B cell (primary cell): ENCODE measurements around the gene PRSS53. TPM values are rescaled to one million over a fixed set of nuclear protein-coding genes. Genes with fewer than 3 reads are reported as not detected.

ENCODE experiments used
- ATAC-seq: fragments of 200-7000 bp; cut with Tn5 transposase; one replicate; pipeline ENCODE4 v1.10.0; 2021; ENCODE audit warnings: low read depth, mild to moderate bottlenecking, moderate number of reproducible peaks, moderate library complexity
- CTCF ChIA-PET: fragments of 350-600 bp; sonication (Branson Sonifier 250); formaldehyde crosslinking; loops from one replicate; lab custom pipeline; 2021; ENCODE audit warnings: antibody characterized with exemption, inconsistent platforms; lab: Charles Lee
- POLR2A ChIA-PET: fragments of 350-600 bp; sonication (Branson Sonifier 250); formaldehyde crosslinking; loops from one replicate; lab custom pipeline; 2021; ENCODE audit warnings: antibody characterized with exemption; lab: Charles Lee
- DNase-seq: peaks from one replicate; pipeline ENCODE4 v3.0.0; 2013
- H2AFZ ChIP-seq: 2 replicates; pipeline ENCODE4 v1.6.1; 2012; ENCODE audit warnings: mild to moderate bottlenecking, low read depth, low read length; ENCODE audit not compliant: insufficient read depth, poor library complexity, severe bottlenecking
- H3K27ac ChIP-seq, 2 donors: 1 replicate in 1 of 2; 2 replicates in 1 of 2; pipeline ENCODE4 v1.5.1; 2012 to 2013; ENCODE audit warnings: low read length in 2 of 2, mild to moderate bottlenecking in 2 of 2, moderate library complexity in 1 of 2
- H3K27me3 ChIP-seq, 4 experiments: fragments of 200-600 bp in 1 of 4; sonication (generic) in 1 of 4; replicated peaks in 1 of 4; 1 replicate in 2 of 4; 2 replicates in 2 of 4; pipeline versions ENCODE4 v1.6.1 to v1.7.0; 2013 to 2016; ENCODE audit warnings: low read length in 3 of 4, mild to moderate bottlenecking in 2 of 4, mixed read lengths in 1 of 4, moderate library complexity in 1 of 4; ENCODE audit not compliant: insufficient read depth in 4 of 4, control insufficient read depth in 3 of 4; ENCODE audit errors: control extremely low read depth in 1 of 4
- H3K36me3 ChIP-seq, 2 experiments: replicated peaks in 1 of 2; 1 replicate in 1 of 2; 2 replicates in 1 of 2; pipeline versions ENCODE4 v1.6.1 to v1.7.1; 2013; ENCODE audit warnings: low read length in 1 of 2; ENCODE audit not compliant: insufficient read depth in 2 of 2, control insufficient read depth in 1 of 2; ENCODE audit errors: control extremely low read depth in 1 of 2, extremely low read depth in 1 of 2
- H3K4me1 ChIP-seq, 2 donors: fragments of 200-600 bp in 1 of 2; sonication (generic) in 1 of 2; 1 replicate in 1 of 2; 2 replicates in 1 of 2; pipeline versions ENCODE4 v1.5.1 to v1.6.1; 2013 to 2017; ENCODE audit warnings: low read length in 2 of 2; ENCODE audit not compliant: control insufficient read depth in 2 of 2, insufficient read depth in 2 of 2
- H3K4me2 ChIP-seq: replicated peaks from 2 replicates; pipeline ENCODE3; 2012; ENCODE audit warnings: mild to moderate bottlenecking, low read depth, low read length; ENCODE audit not compliant: poor library complexity, severe bottlenecking
- H3K4me3 ChIP-seq, 5 experiments: fragments of 200-600 bp in 1 of 5; sonication (generic) in 1 of 5; 1 replicate in 3 of 5; 2 replicates in 2 of 5; pipeline versions ENCODE4 v1.5.1 to v1.7.0; 2011 to 2016; ENCODE audit warnings: low read length in 4 of 5, mild to moderate bottlenecking in 4 of 5, low read depth in 2 of 5, control low read depth in 1 of 5, moderate library complexity in 1 of 5; ENCODE audit not compliant: insufficient read depth in 1 of 5; ENCODE audit errors: control extremely low read depth in 1 of 5, extremely low read depth in 1 of 5
- H3K79me2 ChIP-seq: fragments of 200-600 bp; sonication (generic); one replicate; pipeline ENCODE4 v1.6.0; 2016; ENCODE audit warnings: low read length; ENCODE audit not compliant: control insufficient read depth, insufficient read depth
- H3K9ac ChIP-seq: fragments of 200-600 bp; sonication (generic); 2 replicates; pipeline ENCODE4 v1.6.1; 2017; ENCODE audit warnings: mild to moderate bottlenecking, low read length, moderate library complexity
- H3K9me3 ChIP-seq, 3 donors: one replicate each; pipeline versions ENCODE4 v1.6.1 to v1.7.1; 2013; ENCODE audit warnings: low read length in 2 of 3; ENCODE audit not compliant: control insufficient read depth in 2 of 3, insufficient read depth in 1 of 3; ENCODE audit errors: control extremely low read depth in 1 of 3
- H4K20me1 ChIP-seq: 2 replicates; pipeline ENCODE4 v1.6.0; 2012; ENCODE audit warnings: mild to moderate bottlenecking, low read length; ENCODE audit not compliant: insufficient read depth, control insufficient read depth, poor library complexity, severe bottlenecking
- H3K27ac Mint-ChIP-seq: one replicate; pipeline ENCODE4 v1.8.0; 2021; ENCODE audit warnings: mixed read lengths
- H3K27me3 Mint-ChIP-seq: one replicate; pipeline ENCODE4 v1.8.0; 2021; ENCODE audit warnings: mixed read lengths
- H3K4me1 Mint-ChIP-seq: one replicate; pipeline ENCODE4 v1.8.0; 2021; ENCODE audit warnings: mixed read lengths
- H3K4me3 Mint-ChIP-seq: one replicate; pipeline ENCODE4 v1.8.0; 2021; ENCODE audit warnings: mixed read lengths
- H3K9me3 Mint-ChIP-seq: one replicate; pipeline ENCODE4 v1.8.0; 2022; ENCODE audit warnings: mixed read lengths; ENCODE audit not compliant: insufficient read depth
- CTCF ChIP-seq: fragments of 200-600 bp; IDR thresholded peaks from one replicate; pipeline ENCODE4 v1.8.0; 2022; ENCODE audit warnings: antibody characterized with exemption, mild to moderate bottlenecking
- EZH2 ChIP-seq: IDR thresholded peaks from 2 replicates; pipeline ENCODE4 v1.6.1; 2012; ENCODE audit warnings: borderline replicate concordance, low read depth, mild to moderate bottlenecking, moderate library complexity, low read length; ENCODE audit not compliant: insufficient read depth, poor library complexity, severe bottlenecking
- WGBS: methylation state at CpG from one replicate; pipeline ENCODE4 v1.1.5; 2013; ENCODE audit warnings: missing lambda C conversion rate; ENCODE audit not compliant: insufficient coverage; 5-methylcytosine and 5-hydroxymethylcytosine counted together
- intact Hi-C: fragments of 100-400 bp; cut with micrococcal nuclease; formaldehyde crosslinking; loops from one replicate; pipeline ENCODE4 v1.10.0; 2022
- polyA plus RNA-seq: library from polyadenylated mRNA; depleted of rRNA; stranded (reverse); fragments of >200 nt; gene quantifications from 2 replicates; pipeline ENCODE4 v1.2.3, GENCODE V29; 2012
- total RNA-seq, 2 donors: library from RNA; stranded (reverse); fragments of 120-200 nt in 1 of 2; gene quantifications; 1 replicate in 1 of 2; 2 replicates in 1 of 2; pipeline versions ENCODE4 v1.2.3 to v1.2.4, GENCODE V29; 2013 to 2022

PRSS53 gene
- total and polyA plus RNA-seq, 2 donors (not counting 1 experiment from before 2014, with no cell fraction given) = 10.1 to 10.8 TPM

- DNase-seq (no peak), ATAC-seq (no peak)
- 68% methylated on average over 25 of the region's 57 CpGs for WGBS
- H3K27ac ChIP-seq = peak overlapping the region in 1 of 2 donors; percentile 72
- H3K4me2 ChIP-seq = peak overlapping the region; percentile 100
- Mint-ChIP-seq H3K4me1 (peaks cover 21% of the 10 kb centered on the region), H3K9me3 (no peaks in the 10 kb centered on the region), H3K4me3 (peak overlapping the region; percentile 86), H3K27ac (peak overlapping the region; percentile 63), H3K27me3 (no peaks in the 10 kb centered on the region)
- peak overlapping the region; percentile 41 to 82 (median 78) for H3K4me3 ChIP-seq
- peaks cover 5% of the 10 kb centered on the region for H4K20me1 ChIP-seq
- no peak for TF ChIP-seq EZH2
- TF ChIP-seq CTCF = no peak
- CTCF ChIA-PET = no interaction called here
- H3K9ac ChIP-seq = peak overlapping the region; percentile 89
- H3K9me3 ChIP-seq = no peaks in the 10 kb centered on the region
- no peaks in the 10 kb centered on the region for H3K27me3 ChIP-seq
- H3K79me2 ChIP-seq = peaks cover 10% of the 10 kb centered on the region
- peaks cover 7 to 18% of the 10 kb centered on the region in 2 donors for H3K4me1 ChIP-seq
- POLR2A ChIA-PET = no interaction called here
- peak overlapping the region; percentile 92 for H2AFZ ChIP-seq
- peaks cover 1 to 31% of the 10 kb centered on the region in 2 experiments for H3K36me3 ChIP-seq
- intact Hi-C loops = loop anchor here (2.0 to 10.0 kb wide), 5 partner anchors 14 to 76 kb away; partner anchors contain the start of genes FUS, STX4, VKORC1 and ZNF646
These were observed 20.2 kb upstream of the PRSS53 start for GRCh38 chr16:31108794-31109558.
